ENCODE results near the gene GSTA2. TPM values are rescaled to one million over a fixed set of nuclear protein-coding genes. Genes with fewer than 3 reads are reported as not detected.
"Not testable (repeated sequence)": the region's sequence is repeated elsewhere in the genome, so short reads cannot be mapped to it uniquely, and the experiment has no call there.

GSTA2 gene
- total RNA-seq, 1 experiment from 2014 or later, result not detected

DNA sequence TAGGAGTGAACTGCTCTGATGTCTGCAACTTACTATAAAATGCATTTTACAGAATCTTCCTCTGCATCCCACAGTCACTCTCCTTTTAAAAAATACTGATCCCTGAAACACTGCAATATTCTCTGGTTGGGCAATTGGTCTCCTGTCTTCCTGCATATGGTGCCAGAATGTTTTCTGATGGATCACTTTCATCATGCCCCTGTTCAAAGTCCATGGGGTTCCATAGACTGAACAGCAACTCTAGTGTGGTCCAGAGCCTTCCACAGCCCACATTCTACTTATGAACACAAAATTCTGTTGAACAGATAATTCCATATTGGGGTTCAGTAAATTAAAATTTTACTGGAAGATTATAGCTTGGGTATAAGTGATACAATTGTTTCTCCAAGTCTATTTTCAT lies 11.0 kb downstream of the GSTA2 start:
- Histone ChIP-seq H4K20me1 (ENCODE audit: insufficient read depth) (no peaks in the 10 kb centered on the region), H2AFZ (no peak overlapping the region), H3K79me2 (ENCODE audit: low read depth) (no peaks in the 10 kb centered on the region), H3K4me3 (no peak overlapping the region), H3K27me3 (ENCODE audit: insufficient read depth, low read depth) (peaks cover 4% of the 10 kb centered on the region; the same call in 1 of the 2 replicates), H3K9me2 (ENCODE audit: insufficient read depth) (no peaks in the 10 kb centered on the region), H3K36me3 (ENCODE audit: low read depth) (no peaks in the 10 kb centered on the region), H3K4me1 (replicated peaks; ENCODE audit: insufficient read depth) (no peaks in the 10 kb centered on the region), H3K4me2 (no peak overlapping the region), H3K9me3 (ENCODE audit: insufficient read depth, low read depth) (no peaks in the 10 kb centered on the region), H3F3A (ENCODE audit: insufficient read depth, low read depth) (no peaks in the 10 kb centered on the region), H3K27ac (no peak overlapping the region)
- no peak for DNase-seq
- BruUV-seq (replicated peaks), result no TSS peak
- TF ChIP-seq EZH2 (IDR thresholded peaks at IDR 0.05; ENCODE audit: low read depth) (no peak), CTCF (conservative IDR thresholded peaks at IDR 0.05) (no peak)
- ChIA-PET POLR2A (ENCODE audit: unreplicated experiment) (no interaction called here), CTCF (no interaction called here)
- intact Hi-C loops (cut with micrococcal nuclease; ENCODE audit: unreplicated experiment), result no loop called here

DNA sequence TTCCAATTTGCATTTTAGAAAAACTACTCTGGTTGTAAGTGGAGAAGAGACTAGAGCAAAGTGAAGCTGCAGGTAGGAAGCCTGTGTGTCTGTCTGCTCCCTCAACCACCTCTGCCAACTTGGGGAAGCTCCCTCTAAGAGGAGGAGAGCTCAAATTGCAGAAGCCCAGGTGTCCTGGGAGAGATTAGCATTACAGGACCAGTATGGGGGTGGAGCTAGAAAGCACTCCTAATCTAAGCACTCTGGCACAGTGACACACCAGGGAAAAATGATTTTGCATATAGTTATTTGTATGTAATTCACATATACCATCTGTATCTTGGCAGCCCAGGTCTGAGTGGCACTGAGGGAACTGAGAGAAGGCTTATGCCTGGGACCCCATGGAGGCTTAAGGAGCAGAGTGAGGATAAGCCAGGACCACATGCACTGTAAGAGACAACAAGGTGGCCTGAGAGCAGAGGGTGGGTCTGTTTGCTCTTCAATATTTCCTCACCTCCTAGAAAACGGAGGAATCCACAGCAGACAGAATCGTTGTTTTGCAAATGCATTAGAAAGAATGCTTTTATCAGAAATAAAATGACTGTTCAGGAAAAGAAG lies 13.6 kb downstream of the GSTA2 start:
- Histone ChIP-seq H3K36me3 (ENCODE audit: low read depth) (no peaks in the 10 kb centered on the region), H2AFZ (no peak overlapping the region), H3K27ac (no peak overlapping the region), H3K4me3 (no peak overlapping the region), H4K20me1 (ENCODE audit: insufficient read depth) (no peaks in the 10 kb centered on the region), H3K9me3 (ENCODE audit: insufficient read depth, low read depth) (no peaks in the 10 kb centered on the region), H3K4me1 (replicated peaks; ENCODE audit: insufficient read depth) (no peaks in the 10 kb centered on the region), H3K79me2 (ENCODE audit: low read depth) (no peaks in the 10 kb centered on the region), H3K9me2 (ENCODE audit: insufficient read depth) (no peaks in the 10 kb centered on the region), H3F3A (ENCODE audit: insufficient read depth, low read depth) (no peaks in the 10 kb centered on the region), H3K4me2 (no peak overlapping the region), H3K27me3 (ENCODE audit: insufficient read depth, low read depth) (peaks cover 4% of the 10 kb centered on the region; the same call in 1 of the 2 replicates)
- DNase-seq, result no peak
- BruUV-seq (replicated peaks), result no TSS peak
- ChIA-PET POLR2A (ENCODE audit: unreplicated experiment) (no interaction called here), CTCF (no interaction called here)
- TF ChIP-seq CTCF (conservative IDR thresholded peaks at IDR 0.05), result no peak
- no peak for TF ChIP-seq EZH2 (IDR thresholded peaks at IDR 0.05; ENCODE audit: low read depth)
- intact Hi-C loops (cut with micrococcal nuclease; ENCODE audit: unreplicated experiment), result no loop called here

- intact Hi-C loops (cut with micrococcal nuclease; ENCODE audit: unreplicated experiment); BruUV-seq (replicated peaks); H3K4me2 ChIP-seq; H3K27ac ChIP-seq; H3K9me3 ChIP-seq (ENCODE audit: insufficient read depth, low read depth); H3F3A ChIP-seq (ENCODE audit: insufficient read depth, low read depth); H3K36me3 ChIP-seq (ENCODE audit: low read depth); H3K4me3 ChIP-seq; H2AFZ ChIP-seq; DNase-seq; H3K4me1 ChIP-seq (replicated peaks; ENCODE audit: insufficient read depth); H3K27me3 ChIP-seq (ENCODE audit: insufficient read depth, low read depth); CTCF ChIA-PET; H4K20me1 ChIP-seq (ENCODE audit: insufficient read depth); H3K9me2 ChIP-seq (ENCODE audit: insufficient read depth); H3K79me2 ChIP-seq (ENCODE audit: low read depth); POLR2A ChIA-PET (ENCODE audit: unreplicated experiment): not testable (repeated sequence)
Observed at GRCh38 chr6:52747301-52747700, 16.0 kb downstream of the GSTA2 start.

DNA sequence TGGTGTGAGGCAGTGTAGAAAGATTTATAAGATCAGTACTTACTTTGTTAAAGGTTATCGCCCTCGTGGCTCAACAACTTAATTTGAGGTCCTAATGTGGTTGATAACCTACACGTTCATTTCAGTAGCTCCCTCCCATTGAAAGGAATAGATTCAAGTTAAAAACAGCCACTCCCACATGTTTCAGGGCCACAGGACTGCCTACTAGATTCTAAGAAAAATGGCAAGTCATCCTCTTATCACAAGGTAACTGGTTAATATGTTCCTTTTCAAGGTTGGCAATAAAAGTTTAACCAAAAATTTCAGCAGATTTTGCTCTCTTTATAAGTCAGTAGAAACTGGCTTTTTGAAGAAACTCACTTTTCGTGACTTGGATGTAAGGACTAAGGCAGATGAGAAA lies 17.1 kb downstream of the GSTA2 start:
- H3K4me1 ChIP-seq (replicated peaks; ENCODE audit: insufficient read depth), result no peaks in the 10 kb centered on the region
- POLR2A ChIA-PET (ENCODE audit: unreplicated experiment), result no interaction called here
- H3K4me3 ChIP-seq, result no peak overlapping the region
- H3F3A ChIP-seq (ENCODE audit: insufficient read depth, low read depth), result no peaks in the 10 kb centered on the region
- H3K27me3 ChIP-seq (ENCODE audit: insufficient read depth, low read depth), result no peaks in the 10 kb centered on the region
- no peaks in the 10 kb centered on the region for H3K9me2 ChIP-seq (ENCODE audit: insufficient read depth)
- no peaks in the 10 kb centered on the region for H4K20me1 ChIP-seq (ENCODE audit: insufficient read depth)
- no peak overlapping the region for H2AFZ ChIP-seq
- no peak overlapping the region for H3K27ac ChIP-seq
- DNase-seq, result no peak
- H3K79me2 ChIP-seq (ENCODE audit: low read depth), result no peaks in the 10 kb centered on the region
- H3K4me2 ChIP-seq, result no peak overlapping the region
- H3K36me3 ChIP-seq (ENCODE audit: low read depth), result no peaks in the 10 kb centered on the region
- TF ChIP-seq CTCF (conservative IDR thresholded peaks at IDR 0.05) (no peak), EZH2 (IDR thresholded peaks at IDR 0.05; ENCODE audit: low read depth) (no peak)
- no TSS peak for BruUV-seq (replicated peaks)
- H3K9me3 ChIP-seq (ENCODE audit: insufficient read depth, low read depth), result no peaks in the 10 kb centered on the region
- CTCF ChIA-PET, result no interaction called here
- intact Hi-C loops (cut with micrococcal nuclease; ENCODE audit: unreplicated experiment), result no loop called here

Data from PC-9 (cell line).